Islet of Langerhans (tissue), 1 donor: ENCODE data around the gene FHOD3.

Experiments used
- FAIRE-seq: peaks from one replicate; lab custom pipeline; 2011; peaks lifted over from hg19 to GRCh38; lab: Jason Lieb, UNC

Gene FHOD3

DNA sequence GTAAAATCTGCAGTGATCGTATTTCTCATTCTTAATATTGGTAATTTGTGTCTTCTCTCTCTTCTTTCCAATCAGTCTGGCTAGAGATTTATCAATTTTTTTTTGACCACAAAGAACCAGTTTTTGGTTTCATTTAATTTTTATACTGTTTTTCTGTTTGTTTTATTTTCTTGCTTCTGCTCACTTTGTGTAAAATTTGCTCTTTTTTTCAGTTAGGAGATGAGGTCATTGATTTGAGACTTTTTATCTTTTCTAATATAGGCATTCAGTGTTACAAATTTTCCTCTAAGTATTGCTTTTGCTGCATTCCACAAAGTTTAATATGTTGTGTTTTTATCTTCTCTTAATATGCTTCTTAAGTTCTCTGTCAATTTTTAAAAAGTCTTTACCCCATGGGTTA, 370.8 kb downstream of the FHOD3 start:
- no peak for FAIRE-seq

DNA sequence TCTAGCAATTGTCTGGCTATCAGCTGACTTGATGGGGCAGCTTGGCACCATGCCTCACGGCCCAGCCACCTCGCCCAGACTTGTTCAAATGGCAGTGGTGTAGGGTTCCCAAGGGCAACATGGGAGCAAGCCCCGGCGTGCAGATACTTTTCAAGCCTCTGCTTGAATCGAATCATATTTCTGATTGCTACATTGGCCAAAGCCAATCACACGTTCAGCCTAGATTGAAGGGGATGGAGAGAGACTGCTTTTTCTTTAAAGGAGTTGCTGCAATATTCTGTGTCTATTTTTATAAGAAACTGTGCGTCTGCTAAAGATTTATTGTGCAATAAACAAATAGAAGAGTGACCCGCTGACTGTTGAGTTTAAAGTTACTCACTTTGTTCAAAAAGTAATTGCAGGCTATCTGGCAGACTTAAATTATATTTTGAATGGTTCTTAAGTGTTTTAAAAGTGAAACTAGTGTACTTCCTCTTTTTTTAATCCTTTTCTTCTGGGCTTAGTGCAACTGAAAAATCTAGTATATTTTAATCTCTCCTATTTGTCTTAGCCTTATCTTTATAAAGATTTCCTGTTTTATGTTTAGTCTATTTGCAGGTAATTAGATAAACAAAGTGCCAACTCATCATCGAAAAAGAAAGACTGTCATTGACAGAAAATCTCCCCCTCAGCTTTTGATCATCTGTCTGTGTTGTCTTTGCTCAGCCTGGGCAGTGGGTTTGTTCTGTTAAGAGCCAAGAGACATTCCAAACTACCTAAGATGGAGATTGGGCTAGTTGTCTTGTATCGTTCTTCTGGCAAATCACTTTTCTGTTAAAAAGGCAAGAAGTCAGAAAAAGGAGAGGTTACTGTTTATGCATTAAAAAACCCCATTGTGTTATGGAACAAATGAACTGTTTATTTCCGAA, 375.2 kb downstream of the FHOD3 start:
- FAIRE-seq, result no peak

GRCh38 chr18:36673452-36673851, 375.9 kb downstream of the FHOD3 start:
- FAIRE-seq, result no peak

GRCh38 chr18:36675076-36675475, 377.6 kb downstream of the FHOD3 start:
- FAIRE-seq, result no peak

- no peak for FAIRE-seq
Observed at GRCh38 chr18:36675542-36675941, 378.0 kb downstream of the FHOD3 start.

DNA sequence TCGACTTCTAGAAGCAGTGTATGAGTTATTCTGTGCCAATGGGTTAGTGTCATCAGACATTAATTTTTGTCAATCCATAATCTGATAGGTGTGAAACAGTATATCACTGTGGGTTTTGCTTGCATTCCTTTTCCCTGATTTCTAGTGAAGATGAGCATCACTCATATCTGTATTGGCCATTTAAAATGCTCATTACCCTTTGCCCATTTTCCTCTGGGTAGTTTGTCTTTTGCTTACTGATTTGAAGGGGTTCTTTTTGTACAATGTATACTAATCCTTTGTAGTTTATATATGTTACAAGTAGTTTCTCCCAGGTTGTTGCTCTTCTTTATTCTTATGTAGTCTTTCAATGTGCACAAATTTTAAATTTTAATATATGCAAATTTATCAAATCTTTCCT, 379.1 kb downstream of the FHOD3 start:
- FAIRE-seq, result no peak

DNA sequence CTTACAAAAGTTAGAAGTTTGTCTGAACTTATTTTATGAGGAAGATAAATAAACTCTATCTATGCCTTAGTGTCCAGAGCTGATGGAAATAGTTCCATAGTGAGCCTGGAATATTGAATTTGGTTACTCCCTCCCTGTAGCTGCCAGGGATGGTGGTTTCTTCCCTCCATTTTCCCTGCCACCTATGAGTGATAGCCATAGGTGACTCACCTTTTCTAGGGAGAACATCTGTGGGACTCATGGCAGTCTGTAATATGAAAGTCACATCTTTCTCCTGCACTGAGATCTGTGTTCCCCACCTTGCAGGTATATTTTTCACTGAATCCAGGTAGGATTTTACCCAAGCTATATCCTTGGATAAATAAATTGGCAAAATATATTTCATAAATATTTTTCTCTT, 382.5 kb downstream of the FHOD3 start:
- no peak for FAIRE-seq

GRCh38 chr18:36685580-36685979, 388.1 kb downstream of the FHOD3 start:
- no peak for FAIRE-seq

- peak; percentile 21 for FAIRE-seq
Observed at GRCh38 chr18:36688020-36688965, 390.8 kb downstream of the FHOD3 start.

DNA sequence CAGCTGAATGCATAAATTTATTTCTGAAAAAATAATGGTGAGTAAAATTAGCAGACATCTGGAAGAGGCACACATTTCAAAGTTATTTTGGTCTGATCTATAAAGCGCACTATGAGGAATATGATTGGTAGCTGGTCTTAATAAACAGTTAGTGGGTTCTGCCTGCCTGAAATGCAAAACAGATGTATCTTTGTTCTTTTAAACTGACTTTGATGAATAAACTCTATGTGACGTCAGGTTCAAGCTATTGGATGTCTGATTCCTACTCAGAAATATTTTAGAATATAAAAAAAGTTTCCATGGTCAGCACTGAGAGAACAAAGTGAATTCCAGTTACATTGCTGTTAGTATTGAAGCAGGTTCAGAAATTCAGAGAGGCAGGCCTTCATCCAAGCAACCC, 394.9 kb downstream of the FHOD3 start:
- no peak for FAIRE-seq

DNA sequence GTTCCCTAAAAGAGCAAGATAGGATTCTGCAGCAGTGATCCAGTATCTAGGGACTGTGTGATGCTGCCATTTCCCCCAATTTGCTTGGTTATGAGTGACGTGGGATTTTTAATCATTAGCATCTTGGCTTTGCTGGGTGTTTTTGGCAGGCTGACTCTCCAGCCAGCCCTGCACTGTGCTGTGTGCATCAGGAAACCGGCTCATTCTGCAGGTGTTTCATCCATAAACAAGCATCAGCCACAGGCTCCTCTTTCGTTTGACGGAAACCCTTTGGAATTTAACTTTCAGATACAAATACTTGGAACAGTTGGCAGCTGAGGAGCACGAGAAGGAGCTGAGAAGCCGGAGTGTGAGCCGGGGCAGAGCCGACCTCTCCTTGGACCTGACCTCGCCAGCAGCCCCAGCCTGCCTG, 395.4 kb downstream of the FHOD3 start:
- no peak for FAIRE-seq

DNA sequence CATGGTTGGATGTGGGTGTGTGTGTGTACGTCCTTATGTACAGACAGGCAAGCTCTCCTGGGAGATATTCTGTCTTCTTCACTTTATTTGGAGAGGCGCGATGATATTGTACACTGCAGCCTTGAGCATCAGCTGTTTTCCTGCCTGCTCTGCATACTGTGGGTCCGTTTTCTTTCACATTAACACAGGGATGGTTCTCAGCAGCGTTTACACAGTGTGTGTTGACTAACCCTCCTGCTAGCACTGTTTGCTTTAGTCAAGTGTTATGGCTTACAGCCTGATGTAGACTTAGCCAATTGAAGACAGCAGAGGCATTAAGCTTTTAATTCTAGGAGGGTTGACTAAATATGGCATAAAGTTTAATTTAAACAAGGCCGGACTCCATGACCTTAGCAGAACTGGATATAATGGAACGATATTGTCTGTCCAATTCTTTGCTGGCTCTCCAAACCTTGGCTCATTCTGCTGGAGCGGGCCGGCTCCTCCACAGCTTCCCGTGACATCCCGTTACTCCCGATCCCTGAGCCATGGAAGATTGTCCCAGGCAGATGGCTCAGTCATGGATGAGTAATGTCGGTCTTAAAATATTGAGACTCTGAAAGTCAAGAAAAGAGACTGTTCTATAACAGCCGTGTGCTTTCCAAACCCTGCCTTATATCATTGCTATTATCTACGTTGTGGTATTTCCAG, 396.6 kb downstream of the FHOD3 start:
- FAIRE-seq, result peak; percentile 97

GRCh38 chr18:36695806-36696205, 398.3 kb downstream of the FHOD3 start:
- no peak for FAIRE-seq

DNA sequence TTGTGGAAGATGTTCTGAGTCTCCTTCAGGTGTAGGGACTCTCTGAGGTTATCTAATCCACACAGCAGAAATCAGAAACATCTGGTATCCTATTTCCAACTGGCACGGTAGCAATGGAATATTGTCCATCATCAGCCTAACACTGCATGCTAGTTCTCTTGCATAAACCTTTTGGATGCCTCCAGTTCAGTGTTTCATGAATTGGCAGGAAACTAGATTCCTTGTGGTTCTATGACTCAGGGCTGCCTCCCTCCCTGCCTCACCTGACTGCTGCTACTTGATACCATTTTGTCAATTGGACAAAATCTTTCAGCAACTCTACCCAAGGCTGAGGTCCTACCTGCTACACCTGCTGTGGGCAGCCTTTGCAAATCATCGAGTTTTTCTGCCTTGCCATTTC, 400.4 kb downstream of the FHOD3 start:
- no peak for FAIRE-seq

GRCh38 chr18:36700955-36701354, 403.4 kb downstream of the FHOD3 start:
- no peak for FAIRE-seq

- FAIRE-seq, result no peak
Observed at GRCh38 chr18:36702401-36703013, 405.0 kb downstream of the FHOD3 start.

DNA sequence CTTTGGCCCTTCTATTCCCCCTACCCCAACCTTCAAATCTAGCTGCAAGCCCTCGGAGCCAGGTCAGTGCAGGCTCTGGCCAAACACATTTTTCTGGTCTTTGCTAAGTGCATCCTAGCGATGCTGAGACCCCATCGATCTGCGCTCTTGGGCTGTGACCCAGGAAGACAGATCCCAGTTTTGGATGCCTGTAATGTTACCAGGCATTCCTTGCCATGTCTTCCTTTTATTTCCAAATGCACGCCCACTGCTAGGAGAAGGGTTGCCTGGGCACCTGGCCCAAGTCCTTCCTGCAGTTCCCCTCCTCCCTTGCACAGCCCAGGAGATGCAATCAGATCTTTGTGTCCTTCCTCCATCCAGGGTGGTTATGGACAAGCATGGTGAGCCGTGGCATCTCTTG, 406.6 kb downstream of the FHOD3 start:
- FAIRE-seq, result no peak

DNA sequence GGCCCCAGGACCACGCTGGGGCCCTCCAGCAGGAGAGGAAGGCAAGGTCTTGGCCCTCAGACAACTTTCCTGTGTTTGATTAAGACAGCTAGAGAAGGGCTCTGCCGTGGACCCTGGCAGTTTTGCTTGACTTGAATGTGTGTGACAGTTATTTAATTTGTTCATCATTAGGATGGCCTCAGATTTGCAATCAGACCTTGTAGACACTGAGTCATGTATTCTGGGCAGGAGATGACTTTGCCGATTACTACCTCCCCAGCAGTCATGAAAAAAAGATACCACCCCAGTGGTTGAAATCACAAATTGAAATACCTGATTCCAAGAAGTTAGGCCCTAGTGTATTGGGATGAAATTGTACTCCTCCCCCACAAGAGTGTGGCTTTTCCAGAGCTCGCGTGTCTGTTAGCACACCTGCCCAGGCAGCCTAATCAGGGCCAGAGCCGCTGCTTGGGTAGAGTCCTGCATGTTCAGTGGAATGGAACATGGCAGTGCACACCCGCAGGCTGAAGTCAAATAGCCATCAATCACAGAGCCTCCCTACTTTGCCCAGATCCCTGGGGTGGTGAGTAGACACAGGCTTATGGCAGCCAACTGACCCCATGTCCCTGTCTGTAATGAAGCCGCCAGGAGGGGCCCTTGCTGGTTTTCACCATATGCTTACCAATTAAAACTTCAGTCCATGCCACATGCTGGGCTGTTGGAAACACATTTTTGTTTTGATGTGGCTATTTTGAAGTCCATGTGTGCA, 408.8 kb downstream of the FHOD3 start:
- no peak for FAIRE-seq

- FAIRE-seq, result no peak
Observed at GRCh38 chr18:36708366-36708765, 410.9 kb downstream of the FHOD3 start.

DNA sequence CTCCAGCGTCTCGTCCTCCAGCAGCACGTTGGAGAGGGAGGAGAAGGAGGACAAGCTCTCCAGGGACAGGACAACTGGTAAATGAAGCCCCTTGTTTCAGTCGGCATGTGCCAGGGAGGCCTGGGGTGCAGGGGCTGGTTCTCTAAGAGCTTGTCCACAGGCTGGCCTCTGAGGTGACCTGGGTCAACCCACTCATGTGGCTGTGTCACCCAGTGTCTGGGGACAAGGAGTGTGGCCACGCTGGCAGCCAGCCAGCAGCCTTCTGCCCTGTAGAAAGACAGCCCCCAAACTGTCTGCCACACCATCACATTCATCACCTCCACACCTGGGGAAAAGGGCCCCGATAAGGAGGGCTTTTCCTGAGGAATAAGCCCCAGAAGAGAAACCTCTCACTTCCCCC, 411.8 kb downstream of the FHOD3 start:
- FAIRE-seq, result no peak

DNA sequence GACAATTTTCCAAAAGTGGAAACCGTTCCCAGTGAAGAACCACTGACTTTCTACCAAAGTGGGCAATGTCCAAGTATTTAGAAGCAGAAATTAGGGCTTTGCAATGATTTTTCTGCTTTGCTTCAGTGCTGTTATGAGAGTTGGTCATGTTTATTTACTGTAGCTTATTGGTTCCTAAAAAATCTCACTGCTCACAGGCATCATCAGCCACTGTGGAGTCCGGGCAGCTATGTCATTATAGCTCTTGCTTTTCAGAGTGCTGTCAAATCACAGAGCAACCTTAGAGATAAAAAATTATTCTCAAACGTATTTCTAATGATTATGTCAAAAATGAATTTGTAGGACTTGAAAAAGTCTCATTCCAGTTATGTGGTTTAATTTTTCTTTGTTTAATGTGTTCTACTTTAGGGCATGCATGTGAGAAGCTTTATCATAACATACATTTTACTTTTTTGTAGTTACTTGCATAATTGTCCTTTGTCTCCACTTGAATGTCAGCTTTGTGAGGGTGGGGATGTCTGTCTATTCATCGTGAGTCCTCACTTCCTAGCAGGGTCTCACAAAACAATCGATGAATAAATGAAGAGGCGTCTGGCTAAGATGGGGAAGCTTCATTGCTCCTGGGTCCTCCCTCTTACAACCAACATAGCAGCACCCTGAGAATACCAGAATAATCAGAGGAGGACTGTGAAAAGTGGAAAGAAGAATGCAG, 413.7 kb downstream of the FHOD3 start:
- no peak for FAIRE-seq
